ENCODE data around the gene ZNF684.
"Not testable (repeated sequence)": the region's sequence is repeated elsewhere in the genome, so short reads cannot be mapped to it uniquely, and the experiment has no call there.

The ZNF684 gene

GRCh38 chr1:40556121-40556520, 24.7 kb downstream of the ZNF684 start:
- TF ChIP-seq ZFX (IDR thresholded peaks at IDR 0.05; ENCODE audit: borderline replicate concordance): no peak
- TF ChIP-seq, protein P1, sequence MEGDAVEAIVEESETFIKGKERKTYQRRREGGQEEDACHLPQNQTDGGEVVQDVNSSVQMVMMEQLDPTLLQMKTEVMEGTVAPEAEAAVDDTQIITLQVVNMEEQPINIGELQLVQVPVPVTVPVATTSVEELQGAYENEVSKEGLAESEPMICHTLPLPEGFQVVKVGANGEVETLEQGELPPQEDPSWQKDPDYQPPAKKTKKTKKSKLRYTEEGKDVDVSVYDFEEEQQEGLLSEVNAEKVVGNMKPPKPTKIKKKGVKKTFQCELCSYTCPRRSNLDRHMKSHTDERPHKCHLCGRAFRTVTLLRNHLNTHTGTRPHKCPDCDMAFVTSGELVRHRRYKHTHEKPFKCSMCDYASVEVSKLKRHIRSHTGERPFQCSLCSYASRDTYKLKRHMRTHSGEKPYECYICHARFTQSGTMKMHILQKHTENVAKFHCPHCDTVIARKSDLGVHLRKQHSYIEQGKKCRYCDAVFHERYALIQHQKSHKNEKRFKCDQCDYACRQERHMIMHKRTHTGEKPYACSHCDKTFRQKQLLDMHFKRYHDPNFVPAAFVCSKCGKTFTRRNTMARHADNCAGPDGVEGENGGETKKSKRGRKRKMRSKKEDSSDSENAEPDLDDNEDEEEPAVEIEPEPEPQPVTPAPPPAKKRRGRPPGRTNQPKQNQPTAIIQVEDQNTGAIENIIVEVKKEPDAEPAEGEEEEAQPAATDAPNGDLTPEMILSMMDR (IDR thresholded peaks at IDR 0.05): no peak
- H3K27ac ChIP-seq: no peak overlapping the region

- not testable (repeated sequence) for H3K27ac ChIP-seq
Observed at GRCh38 chr1:40558241-40558640, 26.8 kb downstream of the ZNF684 start.

DNA sequence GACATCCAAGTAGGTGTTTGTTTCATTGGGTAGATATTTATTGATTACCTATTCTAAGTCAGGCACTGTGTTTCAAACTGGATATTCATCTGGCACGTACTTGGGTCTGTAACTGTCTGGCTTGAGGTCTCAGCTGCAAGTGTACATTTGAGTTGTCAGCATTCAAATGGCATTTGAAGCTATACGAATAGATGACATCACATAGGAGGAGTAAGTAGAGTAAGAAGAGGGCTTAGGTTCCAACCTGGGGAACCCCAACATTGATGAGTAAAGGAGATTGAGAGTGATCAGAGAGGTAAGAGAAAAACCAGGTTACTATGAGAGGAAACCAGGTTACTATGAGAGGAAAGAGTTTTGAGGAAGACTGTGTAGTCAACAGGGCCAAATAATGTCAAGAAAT, 30.7 kb downstream of the ZNF684 start:
- no peak for TF ChIP-seq ZFX (IDR thresholded peaks at IDR 0.05; ENCODE audit: borderline replicate concordance)
- TF ChIP-seq, protein P1 (IDR thresholded peaks at IDR 0.05): no peak

DNA sequence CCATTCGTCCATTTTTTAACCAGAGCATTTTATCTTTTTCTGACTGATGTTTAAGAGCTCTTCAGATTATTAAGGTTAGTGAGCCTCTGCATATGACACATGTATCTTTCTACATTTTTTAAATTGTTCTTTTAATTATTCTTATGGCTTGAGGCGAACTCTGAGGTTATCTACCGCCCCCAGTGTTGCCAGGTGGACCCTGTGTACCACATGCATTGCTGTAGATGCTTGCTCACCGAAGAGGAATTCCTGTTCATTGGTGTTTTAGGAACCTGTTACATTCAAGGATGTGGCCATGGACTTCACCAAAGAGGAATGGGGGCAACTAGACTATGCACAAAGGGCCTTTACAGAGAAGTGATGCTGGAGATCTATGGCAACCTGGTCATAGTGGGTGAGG, 31.8 kb downstream of the ZNF684 start:
- TF ChIP-seq ZFX (IDR thresholded peaks at IDR 0.05; ENCODE audit: borderline replicate concordance): no peak
- TF ChIP-seq, protein P1 (IDR thresholded peaks at IDR 0.05): no peak

More for the DNA sequence above, 30.7 kb downstream of the ZNF684 start:
- H3K27ac ChIP-seq: no peak overlapping the region

DNA sequence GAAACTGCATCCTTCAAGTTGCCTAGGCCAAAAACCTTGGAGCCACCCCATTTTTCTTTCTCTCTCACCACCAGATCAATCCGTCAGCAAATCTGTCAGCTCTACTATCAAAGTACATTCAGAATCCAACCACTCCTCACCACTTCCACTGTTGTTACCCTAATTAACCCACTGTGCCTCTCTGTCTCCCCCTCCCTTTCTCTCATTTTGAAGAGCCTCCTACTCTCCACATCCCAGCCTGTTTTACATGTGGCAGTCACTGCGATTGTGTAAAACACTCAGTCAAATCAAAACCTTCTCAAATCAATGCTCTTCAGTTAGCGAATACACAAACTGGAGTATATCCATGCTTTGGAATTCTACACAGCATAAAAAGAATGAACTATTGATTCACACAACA, 33.1 kb downstream of the ZNF684 start:
- TF ChIP-seq, protein P1 (IDR thresholded peaks at IDR 0.05): no peak
- no peak for TF ChIP-seq ZFX (IDR thresholded peaks at IDR 0.05; ENCODE audit: borderline replicate concordance)
- H3K27ac ChIP-seq: no peak overlapping the region

More for the DNA sequence above, 31.8 kb downstream of the ZNF684 start:
- H3K27ac ChIP-seq: no peak overlapping the region

DNA sequence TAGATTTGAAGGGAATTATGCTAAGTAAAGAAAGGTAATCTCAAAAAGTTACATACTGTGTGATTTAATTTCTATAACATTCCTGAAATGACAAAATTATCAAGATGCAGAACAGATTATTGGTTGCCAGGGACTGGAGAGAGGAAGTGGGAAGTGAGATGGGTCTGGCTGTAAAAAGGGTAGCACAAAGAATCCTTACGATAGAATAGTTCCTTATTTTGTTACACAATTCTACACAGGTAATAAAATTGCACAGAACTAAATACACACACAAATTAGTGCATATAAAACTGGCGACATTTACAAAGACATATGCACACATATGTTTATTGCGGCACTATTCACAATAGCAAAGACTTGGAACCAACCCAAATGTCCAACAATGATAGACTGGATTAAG, 33.5 kb downstream of the ZNF684 start:
- H3K27ac ChIP-seq: no peak overlapping the region
- TF ChIP-seq, protein P1 (IDR thresholded peaks at IDR 0.05): no peak
- no peak for TF ChIP-seq ZFX (IDR thresholded peaks at IDR 0.05; ENCODE audit: borderline replicate concordance)

DNA sequence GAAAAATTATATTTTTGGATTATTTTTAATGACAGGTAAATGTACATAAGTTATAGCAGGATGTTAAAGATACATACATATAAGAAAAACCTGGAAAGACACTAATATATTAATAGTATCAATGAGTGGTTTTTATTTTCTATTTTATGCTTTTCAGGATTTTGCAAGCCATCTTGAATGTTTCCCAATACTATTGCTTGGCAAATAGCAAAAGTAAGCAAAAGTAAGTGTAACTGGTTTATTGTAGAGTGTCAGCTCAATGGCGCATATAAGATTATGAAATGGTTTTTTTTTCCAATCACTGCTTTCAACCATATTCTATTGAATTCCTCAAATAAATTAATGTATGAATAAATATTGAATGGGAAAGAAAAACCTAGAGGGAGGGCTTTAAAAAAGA, 36.4 kb downstream of the ZNF684 start:
- TF ChIP-seq, protein P1 (IDR thresholded peaks at IDR 0.05): no peak
- no peak for TF ChIP-seq ZFX (IDR thresholded peaks at IDR 0.05; ENCODE audit: borderline replicate concordance)
- no peak overlapping the region for H3K27ac ChIP-seq

DNA sequence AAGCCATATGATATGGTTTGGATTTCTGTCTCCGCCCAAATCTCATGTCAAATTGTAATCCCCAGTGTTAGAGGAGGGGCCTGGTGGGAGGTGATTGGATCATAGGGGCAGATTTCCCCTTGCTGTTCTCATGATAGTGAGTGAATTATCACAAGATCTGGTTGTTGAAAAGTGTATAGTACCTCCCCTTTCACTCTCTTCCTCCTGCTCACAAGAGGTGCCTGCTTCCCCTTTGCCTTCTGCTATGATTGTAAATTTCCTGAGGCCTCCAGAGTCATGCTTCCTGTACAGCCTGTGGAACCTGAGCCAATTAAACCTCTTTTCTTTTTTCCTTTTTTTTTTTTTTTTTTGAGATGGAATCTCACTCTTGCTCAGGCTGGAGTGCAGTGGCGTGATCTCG, 43.4 kb downstream of the ZNF684 start:
- H3K27ac ChIP-seq: not testable (repeated sequence)

Measured in 22Rv1 (cell line).